ENCODE results near the gene DDIT3.

GRCh38 chr12:57551637-57552305, 31.5 kb upstream of the DDIT3 start:
- TF ChIP-seq CTCF (conservative IDR thresholded peaks at IDR 0.05; ENCODE audit: low read depth, low read length) = no peak
- no peak for TF ChIP-seq EZH2 (IDR thresholded peaks at IDR 0.05; ENCODE audit: borderline replicate concordance, low read depth, low read length, poor library complexity, severe bottlenecking)
